ENCODE data around the gene TSR1.
"Not testable (repeated sequence)": the region's sequence is repeated elsewhere in the genome, so short reads cannot be mapped to it uniquely, and the experiment has no call there.

Gene TSR1

DNA sequence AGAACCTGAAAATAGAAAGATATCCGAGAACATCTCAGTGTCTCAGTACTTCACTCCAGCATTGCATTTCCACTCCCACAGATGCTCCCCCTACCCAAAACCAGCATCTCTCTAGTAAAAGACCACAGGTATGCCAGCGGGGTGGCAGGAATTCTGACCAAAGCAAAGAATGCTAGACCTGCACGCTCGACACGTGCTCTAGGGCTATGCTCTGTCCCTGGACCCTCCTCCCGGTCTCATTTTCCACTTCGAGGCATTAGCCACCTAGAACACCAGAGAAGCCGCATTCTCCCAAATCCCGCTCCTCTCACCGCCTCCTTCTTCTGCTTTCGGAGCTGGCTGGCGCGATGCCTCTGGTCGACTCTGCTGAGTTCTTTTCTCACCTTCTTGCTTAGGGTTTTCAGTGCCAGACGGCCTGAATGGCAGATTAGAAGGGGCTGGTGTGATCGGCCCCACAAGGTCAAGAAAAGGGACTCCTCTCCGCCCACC lies 487 bp downstream of the TSR1 start:
- peak; percentile 14 for DNase-seq

DNA sequence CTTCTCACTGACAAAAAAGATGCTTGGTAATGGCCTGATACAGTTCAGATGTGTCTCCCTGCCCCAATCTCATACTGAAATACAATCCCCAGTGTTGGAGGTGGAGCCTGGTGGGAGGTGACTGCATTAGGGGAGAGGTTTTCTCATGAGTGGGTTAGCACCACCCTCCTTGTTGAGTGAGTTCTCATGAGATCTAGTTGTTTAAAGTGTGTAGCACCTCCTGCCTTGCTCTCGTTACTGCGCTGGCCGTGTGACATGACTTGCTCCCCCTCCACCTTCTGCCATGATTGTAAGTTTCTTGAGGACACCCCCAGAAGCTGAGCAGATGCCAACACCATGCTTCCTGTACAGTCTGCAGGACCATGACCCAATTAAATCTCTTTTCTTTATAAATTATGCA lies 5.0 kb downstream of the TSR1 start:
- no peak for DNase-seq

DNA sequence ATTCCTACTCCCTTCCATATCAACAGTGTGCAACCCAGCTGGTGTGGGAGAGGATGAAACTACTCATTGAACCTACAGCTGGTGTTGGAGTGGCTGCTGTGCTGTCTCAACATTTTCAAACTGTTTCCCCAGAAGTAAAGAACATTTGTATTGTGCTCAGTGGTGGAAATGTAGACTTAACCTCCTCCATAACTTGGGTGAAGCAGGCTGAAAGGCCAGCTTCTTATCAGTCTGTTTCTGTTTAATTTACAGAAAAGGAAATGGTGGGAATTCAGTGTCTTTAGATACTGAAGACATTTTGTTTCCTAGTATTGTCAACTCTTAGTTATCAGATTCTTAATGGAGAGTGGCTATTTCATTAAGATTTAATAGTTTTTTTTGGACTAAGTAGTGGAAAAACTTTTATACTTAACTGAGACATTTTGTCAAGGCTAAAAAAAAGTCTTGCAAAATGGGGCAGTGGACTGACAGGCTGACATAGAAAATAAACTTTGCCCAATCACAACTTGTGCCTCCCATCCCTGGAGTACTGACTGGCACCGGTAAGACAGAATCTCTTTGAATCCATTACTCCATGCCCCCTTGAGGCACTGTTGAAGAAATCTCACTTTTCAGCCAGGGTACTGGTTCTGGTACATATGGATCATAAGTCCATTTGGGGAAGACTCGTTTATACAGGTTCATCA lies 12.5 kb downstream of the TSR1 start:
- no peak for DNase-seq

DNA sequence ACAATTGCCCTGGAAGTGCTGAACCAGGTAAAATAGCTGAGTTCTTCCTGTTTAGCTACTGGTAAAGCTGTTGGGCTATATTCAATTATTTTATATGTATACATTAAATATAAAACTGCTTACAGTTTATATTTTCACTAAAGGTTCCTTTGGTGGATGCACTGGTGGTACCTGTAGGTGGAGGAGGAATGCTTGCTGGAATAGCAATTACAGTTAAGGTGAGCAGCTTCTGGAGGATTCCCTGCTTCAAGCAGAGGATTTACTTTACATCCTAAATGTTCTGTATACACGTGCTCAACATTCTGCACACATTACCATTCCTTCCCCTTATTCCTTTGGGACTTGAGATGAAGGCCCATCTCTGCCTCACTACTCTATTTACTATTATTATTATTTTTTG lies 14.9 kb downstream of the TSR1 start:
- no peak for DNase-seq

DNA sequence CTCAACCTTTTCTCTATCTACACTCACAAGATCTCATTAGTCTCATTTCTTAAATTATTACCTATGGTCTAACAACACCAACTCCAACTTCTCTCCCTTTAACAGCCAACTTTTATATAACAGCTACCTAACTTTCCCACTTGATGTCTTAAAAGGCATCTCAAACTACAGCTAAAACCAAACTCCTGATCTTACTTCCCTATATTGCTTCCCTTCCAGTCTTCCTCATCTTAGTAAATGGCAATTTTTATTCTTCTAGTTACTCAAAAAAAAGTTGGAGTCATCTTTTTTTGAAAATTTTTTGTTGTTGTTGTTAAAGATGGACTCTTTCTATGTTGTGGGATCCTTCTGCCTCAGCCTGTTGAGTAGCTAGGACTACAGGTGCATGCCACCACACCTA lies 17.2 kb downstream of the TSR1 start:
- no peak for DNase-seq

DNA sequence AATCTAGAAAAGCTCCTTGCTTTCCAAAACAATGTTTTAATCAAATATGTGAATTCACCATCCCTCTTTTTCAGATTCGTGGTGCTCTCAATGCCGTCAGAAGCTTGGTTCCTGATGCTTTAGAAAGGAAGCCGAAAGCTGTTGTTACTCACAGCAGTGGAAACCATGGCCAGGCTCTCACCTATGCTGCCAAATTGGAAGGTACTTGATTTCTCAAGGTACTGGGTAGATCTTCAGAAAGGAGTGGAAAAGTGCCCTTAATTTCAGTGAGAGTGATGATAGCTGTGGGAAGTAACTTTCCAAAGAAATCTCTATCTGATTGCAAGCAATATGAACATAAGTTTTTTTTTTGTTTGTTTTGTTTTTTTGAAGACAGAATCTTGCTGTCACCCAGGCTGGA lies 18.5 kb downstream of the TSR1 start:
- no peak for DNase-seq

DNA sequence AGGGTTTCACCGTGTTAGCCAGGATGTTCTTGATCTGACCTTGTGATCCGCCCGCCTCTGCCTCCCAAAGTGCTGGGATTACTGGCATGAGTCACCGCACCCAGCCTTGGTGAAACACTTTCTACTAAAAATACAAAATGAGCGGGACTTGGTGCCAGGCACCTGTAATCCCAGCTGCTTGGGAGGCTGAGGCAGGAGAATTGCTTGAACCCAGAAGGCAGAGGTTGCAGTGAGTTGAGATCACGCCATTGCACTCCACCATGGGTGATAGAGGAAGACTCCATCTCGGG lies 19.4 kb downstream of the TSR1 start:
- DNase-seq: not testable (repeated sequence)

DNA sequence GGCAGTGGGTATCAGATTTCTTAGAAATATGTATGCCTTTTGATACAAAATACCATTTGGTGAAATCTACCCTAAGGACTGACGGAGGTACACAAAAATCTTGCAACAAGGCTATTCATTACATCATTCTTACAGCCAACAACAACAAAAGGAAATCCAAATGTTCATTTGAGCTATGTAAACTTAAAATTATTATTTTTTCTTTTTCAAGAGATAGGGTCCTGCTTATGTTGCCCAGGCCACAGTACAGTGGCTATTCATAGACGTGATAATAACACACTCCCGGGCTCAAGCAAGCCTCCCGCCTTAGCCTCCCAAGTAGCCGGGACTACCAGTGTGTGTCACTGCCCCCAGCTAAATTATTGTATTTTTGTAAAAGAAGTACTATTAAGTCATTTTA lies 23.5 kb downstream of the TSR1 start:
- no peak for DNase-seq

DNA sequence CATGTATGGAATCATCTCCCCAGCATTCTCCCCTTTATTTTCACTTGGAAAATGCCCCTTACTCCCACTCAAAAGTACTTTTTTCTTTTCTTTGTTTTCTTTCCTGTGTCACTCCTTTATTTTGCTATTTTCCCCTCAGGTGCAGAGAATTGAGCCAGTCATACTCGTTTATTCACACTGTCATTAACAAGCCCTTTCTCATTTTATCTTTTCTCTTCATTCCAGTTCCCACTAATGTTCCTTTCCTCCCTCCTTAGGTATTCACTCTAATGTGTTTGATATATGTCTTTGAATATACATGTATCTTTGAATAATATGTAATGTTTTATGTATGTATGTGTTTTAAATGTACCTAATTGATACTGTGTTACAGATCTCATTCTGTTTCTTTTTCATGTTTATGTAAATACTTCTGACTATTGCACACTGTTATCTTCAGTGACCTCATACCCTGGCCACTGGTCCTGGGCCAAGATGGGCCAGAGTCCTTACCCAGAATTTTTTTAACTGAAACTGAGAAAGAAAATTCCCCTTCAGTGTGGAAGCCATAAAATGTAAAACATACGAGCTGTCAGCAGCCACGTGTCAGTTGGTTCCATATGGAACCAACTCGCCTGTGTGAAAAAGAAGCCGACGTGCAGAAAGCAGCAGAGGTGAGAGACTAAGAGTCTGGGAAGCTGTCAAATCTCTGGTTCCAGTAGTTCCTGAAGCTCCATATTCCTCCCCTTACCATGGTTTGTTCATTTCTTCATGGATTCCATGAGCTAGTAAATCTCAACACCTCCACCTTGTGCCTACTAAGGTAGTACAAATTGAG lies 26.7 kb downstream of the TSR1 start:
- peak; percentile 33 for DNase-seq

DNA sequence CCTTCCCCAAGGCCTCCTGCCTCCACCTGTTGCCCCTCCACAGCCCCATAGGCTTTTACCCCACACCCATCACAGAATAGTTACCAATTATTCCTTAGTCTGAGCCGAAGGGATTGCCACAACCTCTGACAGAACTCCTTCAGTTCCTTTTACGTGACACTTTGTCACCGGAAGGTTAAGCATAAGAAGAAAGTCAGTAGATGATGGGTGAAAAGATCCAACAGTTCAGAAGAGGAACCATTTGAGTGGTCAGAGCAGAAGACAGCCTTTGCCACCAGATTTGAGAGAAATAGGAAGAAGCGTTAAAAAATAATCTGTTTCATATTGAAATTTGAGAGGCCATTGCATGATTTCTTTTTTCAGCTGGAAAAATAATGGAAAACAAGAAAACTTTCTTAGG lies 31.3 kb downstream of the TSR1 start:
- no peak for DNase-seq

DNA sequence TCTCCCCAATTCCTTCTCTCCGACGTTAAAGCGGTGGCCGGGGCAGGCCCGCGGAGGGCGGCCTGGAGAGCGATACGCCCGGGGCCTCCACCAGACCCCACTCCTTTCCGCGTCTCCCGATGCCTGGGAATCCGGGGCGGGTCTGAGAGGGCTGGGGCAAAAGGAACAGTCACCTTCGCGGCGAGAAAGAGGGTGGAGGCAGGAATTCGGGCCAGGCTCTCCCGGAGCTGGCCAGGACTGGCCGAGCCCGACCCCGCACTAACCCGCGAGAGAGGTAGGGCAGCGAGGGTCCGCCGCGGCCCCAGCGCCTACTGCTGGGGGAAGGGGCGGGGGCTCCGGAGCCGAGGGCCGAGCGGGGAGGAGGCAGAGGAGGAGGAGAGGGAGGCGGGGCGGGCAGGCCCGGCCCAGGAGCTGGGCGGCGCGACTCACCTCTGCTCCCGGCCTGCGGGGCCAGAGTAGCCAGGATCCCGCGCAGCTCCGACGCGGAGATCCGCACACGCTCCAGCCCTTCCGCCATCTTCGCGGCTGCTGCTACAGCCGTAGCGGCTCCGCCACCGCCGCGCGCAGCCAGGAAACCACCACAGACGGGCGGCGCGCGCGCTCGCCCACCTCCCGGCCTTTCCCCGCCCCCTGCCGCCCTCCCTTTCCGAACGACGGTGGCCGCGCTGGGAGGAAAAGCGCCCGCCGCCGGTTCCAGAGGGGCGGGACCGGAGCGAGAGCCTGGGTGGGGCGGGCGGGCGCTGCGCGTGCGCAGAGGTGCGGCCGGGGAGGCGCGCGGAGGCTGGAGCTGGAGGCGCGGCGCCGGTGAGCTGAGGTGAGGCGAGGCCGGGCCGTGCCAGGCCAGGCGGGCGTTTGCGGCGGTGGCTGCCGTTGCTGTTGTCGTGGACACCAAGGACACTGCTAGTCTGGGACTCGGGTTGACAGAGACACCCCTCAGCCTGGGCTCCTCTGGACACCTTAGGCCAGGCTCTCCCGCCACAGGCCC lies 32.8 kb downstream of the TSR1 start, which contains the start of the genes SMG6 and SRR:
Gene SMG6, minus strand, starts transcription at position 582 of the 985 bp plus-strand sequence. Its CDS starts 65 bp downstream, at position 517.
Gene SRR, plus strand, starts transcription at position 747 of the 985 bp plus-strand sequence. CDS start 11,611 bp downstream, outside the sequence.
- DNase-seq: peak; percentile 92

DNA sequence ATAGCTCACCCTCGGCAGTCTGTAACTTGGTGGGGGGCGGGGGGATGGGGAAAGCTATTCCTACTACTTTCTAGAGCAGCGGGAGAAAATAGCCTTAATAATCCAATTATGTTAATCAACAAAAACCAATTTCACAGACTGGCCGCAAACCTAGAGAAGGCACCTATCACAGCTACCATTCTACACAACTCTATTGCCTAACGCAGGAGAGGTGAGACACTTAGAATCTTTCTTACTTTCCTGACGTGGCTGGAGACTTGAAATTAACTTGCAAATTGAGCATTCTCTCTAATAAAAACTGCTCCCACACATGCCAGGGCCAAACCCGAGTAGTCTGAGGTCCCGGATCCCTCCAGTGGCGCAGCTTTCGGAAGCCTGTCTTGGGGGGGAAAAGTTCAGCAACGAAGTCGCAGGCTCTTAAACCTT lies 33.5 kb downstream of the TSR1 start:
- DNase-seq: peak; percentile 4

DNA sequence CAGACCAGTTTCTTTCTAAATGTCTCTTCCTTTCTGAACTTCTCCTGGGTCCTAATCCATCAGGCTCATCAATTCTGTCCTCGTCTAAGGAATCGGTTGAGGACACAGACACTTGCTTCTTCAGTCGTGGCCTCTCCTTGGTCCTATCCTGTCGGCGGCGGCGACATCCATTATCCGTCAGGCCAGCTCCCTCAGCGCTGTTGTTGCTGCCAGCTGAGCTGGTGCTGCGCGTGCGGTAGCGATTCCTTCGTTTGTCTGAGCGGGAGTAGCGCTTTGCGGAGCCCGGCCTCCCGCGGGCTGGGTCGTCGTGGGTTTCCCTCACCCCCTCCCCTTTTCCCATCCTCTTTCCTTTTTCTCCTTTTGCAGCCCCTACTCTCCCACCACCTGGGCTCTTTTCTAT lies 36.5 kb downstream of the TSR1 start:
- no peak for DNase-seq

DNA sequence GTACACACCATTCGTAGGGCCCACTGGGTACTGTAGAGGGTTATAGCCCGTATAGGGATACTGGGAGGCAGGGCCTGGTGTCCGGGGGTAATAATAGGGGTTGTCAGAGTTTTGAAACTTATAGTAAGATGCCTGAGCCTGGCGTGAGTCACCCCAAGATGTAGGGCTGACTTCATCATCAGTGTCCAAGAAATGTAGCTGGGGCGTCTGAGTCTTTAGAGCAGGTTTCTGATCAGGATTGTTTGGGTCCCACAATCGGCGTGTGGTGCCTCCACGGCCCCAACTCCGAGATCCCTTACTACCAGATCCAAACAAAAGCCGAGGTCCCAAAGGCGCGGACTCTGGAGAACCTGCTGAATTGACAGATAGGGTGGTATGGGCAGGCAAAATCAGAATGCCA lies 37.1 kb downstream of the TSR1 start:
- no peak for DNase-seq

DNA sequence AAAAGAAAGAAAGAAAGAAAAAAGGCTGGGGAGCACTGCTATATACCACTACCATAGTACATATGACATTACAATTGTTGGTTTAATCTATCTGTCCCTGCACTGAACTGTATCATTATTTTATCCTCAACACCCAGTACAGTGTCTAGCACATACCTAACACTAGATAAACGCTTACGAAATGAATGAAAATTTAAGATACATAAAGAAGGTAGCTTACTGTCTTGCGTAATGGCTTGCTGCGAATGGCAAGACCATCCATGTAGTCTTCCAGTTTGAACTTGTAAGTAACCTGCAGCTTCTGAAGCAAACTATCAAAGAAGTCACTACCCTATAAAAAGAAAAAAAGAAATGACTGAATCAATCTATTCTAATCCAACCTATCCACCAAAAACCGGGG lies 39.2 kb downstream of the TSR1 start:
- no peak for DNase-seq

DNA sequence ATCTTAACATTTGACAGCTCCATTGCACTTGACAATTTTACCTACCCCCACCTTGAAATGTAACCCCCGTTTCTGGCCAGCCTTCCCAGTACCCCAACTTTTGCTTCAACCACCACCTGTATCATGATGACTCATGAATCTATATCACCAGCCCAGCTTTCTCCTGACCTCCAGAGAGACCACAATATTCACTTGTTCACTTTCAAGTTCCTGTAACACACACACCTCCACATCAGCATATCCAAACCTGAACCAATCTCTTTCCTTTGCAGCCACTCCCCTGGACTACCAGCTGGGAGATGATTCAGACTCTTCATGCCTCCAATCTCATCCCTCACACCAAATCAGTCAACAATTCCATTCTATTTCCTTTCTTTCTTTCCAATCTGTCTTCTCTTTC lies 40.7 kb downstream of the TSR1 start:
- no peak for DNase-seq

DNA sequence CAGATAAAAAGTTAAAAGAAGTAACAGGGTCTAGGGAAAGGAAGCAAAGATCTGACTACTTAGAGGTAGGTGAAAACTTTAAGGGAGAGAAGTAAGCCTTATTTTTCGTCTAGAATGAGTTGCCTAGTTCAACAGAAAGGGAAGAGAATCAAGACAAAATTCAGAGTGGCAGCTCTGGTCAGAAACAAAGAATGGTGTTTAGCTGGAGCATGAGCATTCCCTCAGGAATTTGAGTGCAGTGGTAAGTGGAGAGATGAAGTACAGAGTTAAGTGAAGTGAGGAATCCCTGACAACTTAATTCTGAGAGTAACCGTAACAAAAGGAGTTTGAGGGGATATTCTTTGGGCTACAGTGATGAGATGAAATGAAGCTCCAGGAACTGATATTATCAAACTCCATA lies 44.2 kb downstream of the TSR1 start:
- DNase-seq: peak; percentile 16

DNA sequence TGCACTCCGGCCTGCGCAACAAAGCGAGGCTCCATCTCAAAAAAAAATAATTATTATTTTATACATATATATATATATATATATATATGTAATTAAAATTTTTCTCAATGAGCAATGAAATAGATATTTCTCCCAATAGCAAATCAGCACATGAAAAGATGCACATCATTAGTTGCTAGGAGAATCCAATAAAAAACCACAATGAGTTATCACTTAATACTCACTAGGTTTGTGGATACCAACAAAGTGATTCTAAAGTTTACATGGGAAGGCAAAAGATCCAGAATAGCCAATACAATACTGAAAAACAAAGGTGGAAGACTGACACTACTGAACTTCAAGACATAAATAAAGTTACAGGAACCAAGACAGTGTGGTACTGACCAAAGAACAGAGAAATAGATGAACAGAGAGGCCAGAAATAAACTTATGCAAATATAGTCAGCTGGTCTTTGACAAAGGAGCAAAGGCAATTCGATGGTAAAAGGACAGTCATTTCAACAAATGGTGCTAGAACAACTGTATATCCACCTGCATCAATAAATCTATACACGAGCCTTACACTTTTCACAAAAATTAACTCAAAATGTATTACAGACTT lies 46.3 kb downstream of the TSR1 start:
- no peak for DNase-seq

DNA sequence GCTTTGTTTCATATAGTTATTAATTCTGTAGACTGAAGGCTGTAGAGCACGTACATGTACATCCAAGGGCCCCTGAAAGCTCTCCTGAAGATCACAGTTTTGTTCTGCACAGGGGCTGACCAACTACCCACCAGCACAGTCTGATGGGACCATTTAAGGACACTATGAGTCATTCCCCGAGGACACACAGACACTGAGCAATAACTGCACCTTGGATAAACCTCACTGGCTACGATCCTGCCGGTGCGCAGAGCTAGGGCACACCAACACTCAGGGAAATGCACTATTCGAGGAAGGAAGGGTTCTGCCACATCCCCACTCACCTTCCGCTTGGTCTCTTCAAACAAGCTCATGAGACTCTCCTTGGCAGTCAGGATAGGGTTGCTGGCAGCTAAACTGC lies 53.0 kb downstream of the TSR1 start:
- no peak for DNase-seq

DNA sequence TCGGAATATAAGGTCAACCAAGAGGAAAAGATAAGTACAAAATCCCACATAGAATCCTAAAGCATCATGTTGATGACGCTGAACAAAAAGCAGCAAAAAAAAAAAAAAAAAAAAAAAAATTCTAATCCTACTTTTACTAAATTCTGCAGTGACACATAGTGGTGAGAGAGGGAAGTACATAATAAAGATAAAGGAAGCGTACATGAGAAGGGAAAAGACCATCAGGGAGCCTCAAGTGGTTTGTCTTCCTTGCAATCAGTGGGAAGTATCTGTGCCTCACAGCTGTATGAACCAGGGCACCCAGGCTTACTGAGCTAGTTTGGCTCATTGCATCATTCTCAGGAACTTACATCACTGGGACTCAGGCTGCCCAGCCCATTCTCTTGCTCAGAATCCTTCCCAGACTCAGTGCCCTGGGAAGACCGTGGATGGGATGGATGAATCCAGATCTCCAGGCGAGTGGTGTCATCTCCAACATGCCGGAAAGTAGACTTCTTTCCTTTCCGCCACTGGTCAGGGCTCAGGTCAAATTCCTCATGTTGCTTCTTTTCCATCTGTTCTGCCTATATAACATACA lies 53.9 kb downstream of the TSR1 start:
- DNase-seq: peak; percentile 88

DNA sequence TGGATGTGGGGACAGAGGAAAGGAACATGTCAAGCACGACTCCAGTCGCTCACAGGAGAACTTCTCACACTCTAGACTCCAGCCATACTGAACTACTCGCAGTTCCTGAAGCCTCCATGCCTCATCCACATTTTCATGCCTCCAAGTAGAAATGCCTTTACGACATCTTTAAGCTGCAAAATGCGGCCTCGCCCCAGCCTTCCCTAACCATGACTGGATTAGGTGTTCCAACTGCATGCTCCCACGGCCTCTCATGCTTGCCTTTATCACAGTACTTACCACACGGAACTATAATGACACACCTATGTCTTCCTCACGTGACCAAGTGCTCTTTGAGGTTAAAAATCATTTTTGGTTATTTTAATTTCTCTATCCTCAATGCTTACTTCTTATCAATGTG lies 56.5 kb downstream of the TSR1 start:
- DNase-seq: no peak

DNA sequence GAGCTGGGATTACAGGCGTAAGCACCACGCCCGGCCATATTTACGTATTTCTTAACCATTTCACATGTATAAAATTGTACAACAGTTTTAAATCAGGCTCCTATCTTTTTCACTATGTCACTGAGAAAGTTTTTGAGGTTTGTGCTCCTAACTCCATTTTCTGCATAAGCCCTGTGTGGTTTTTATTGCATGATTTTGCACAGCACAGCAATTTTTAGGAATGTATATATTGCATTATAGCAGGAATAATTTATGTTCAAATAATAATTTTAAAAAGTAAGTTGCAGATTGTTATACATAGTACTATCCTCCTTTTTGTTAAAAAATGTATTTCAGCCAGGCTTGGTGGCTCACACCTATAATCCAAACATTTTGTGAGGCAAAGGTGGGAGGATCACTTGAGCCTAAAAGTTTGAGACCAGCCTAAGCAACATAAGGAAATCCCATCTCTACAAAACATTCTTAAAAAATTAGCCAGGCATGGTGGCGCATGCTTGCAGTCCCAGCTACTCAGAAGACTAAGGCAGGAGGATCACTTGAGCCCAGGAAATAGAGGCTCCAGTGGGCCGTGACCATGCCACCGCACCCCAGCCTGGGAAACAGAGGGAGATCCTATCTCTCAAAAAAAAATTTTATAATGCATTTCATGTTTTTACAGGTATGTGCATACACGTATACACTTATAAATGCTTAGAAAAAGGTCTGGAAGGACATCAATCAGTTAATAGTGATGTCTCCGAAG lies 58.7 kb downstream of the TSR1 start:
- no peak for DNase-seq

All from fibroblast of skin of right quadriceps (primary cell).